GM18907 (cell line): Measurements from ENCODE around the gene RASA2.
"Not testable (repeated sequence)": the region's sequence is repeated elsewhere in the genome, so short reads cannot be mapped to it uniquely, and the experiment has no call there.

ENCODE experiments used
- ATAC-seq: cut with Tn5 transposase; IDR thresholded peaks from one replicate; pipeline ENCODE4 v1.9.1; 2021; ENCODE audit warnings: mild to moderate bottlenecking, moderate library complexity; ENCODE audit not compliant: unreplicated experiment

RASA2 gene

GRCh38 chr3:141561426-141562034 lies 74.7 kb downstream of the RASA2 start:
- ATAC-seq: no peak

- no peak for ATAC-seq
Observed at GRCh38 chr3:141564241-141564640, 77.4 kb downstream of the RASA2 start.

- no peak for ATAC-seq
Observed at GRCh38 chr3:141570068-141570467, 83.2 kb downstream of the RASA2 start.

GRCh38 chr3:141575879-141576743 lies 89.3 kb downstream of the RASA2 start:
- ATAC-seq: no peak

- no peak for ATAC-seq
Observed at GRCh38 chr3:141576744-141577052, 89.9 kb downstream of the RASA2 start.

- no peak for ATAC-seq
Observed at GRCh38 chr3:141578202-141578973, 91.6 kb downstream of the RASA2 start.

- ATAC-seq: no peak
Observed at GRCh38 chr3:141594357-141594756, 107.5 kb downstream of the RASA2 start.

GRCh38 chr3:141597931-141598330 lies 111.1 kb downstream of the RASA2 start:
- no peak for ATAC-seq

GRCh38 chr3:141600331-141600730 lies 113.5 kb downstream of the RASA2 start:
- no peak for ATAC-seq

- ATAC-seq: no peak
Observed at GRCh38 chr3:141602706-141603105, 115.9 kb downstream of the RASA2 start.

GRCh38 chr3:141603473-141604035 lies 116.7 kb downstream of the RASA2 start:
- ATAC-seq: no peak

GRCh38 chr3:141605883-141606282 lies 119.1 kb downstream of the RASA2 start:
- ATAC-seq: no peak

- no peak for ATAC-seq
Observed at GRCh38 chr3:141608438-141608837, 121.6 kb downstream of the RASA2 start.

- ATAC-seq: no peak
Observed at GRCh38 chr3:141610939-141611338, 124.1 kb downstream of the RASA2 start.

- ATAC-seq: no peak
Observed at GRCh38 chr3:141618103-141618910, 131.5 kb downstream of the RASA2 start.

- ATAC-seq: no peak
Observed at GRCh38 chr3:141618938-141619337, 132.1 kb downstream of the RASA2 start.

GRCh38 chr3:141619450-141619849 lies 132.6 kb downstream of the RASA2 start:
- no peak for ATAC-seq

GRCh38 chr3:141623691-141624090 lies 136.9 kb downstream of the RASA2 start:
- no peak for ATAC-seq

GRCh38 chr3:141625506-141625905 lies 138.7 kb downstream of the RASA2 start:
- no peak for ATAC-seq

- ATAC-seq: not testable (repeated sequence)
Observed at GRCh38 chr3:141628334-141628733, 141.5 kb downstream of the RASA2 start.
